BLaER1 (cell line): ENCODE measurements around the gene PLCD1.

Source experiments
- H3K27ac ChIP-seq: shearing (Covaris generic); formaldehyde crosslinking; 2 replicates; pipeline ENCODE4 v1.8.1; 2022
- H3K27me3 ChIP-seq: shearing (Covaris generic); formaldehyde crosslinking; 2 replicates; pipeline ENCODE4 v1.8.1; 2022
- H3K36me3 ChIP-seq: shearing (Covaris generic); formaldehyde crosslinking; 2 replicates; pipeline ENCODE4 v1.8.1; 2022
- H3K4me1 ChIP-seq: shearing (Covaris generic); formaldehyde crosslinking; 2 replicates; pipeline ENCODE4 v1.8.1; 2022
- H3K4me2 ChIP-seq: shearing (Covaris generic); formaldehyde crosslinking; 2 replicates; pipeline ENCODE4 v1.8.1; 2022
- H3K4me3 ChIP-seq: shearing (Covaris generic); formaldehyde crosslinking; 2 replicates; pipeline ENCODE4 v1.8.1; 2022
- H3K9ac ChIP-seq: shearing (Covaris generic); formaldehyde crosslinking; 2 replicates; pipeline ENCODE4 v1.8.1; 2022
- H3K9me3 ChIP-seq: shearing (Covaris generic); formaldehyde crosslinking; 2 replicates; pipeline ENCODE4 v1.8.1; 2022
- H4K20me1 ChIP-seq: shearing (Covaris generic); formaldehyde crosslinking; 2 replicates; pipeline ENCODE4 v1.8.1; 2022
- Cebpa-rat ChIP-seq: shearing (Covaris generic); IDR thresholded peaks from 2 replicates; pipeline ENCODE4 v1.8.1; 2022

Gene PLCD1

GRCh38 chr3:38027466-38028465 is 1.7 kb downstream of the PLCD1 start:
- H3K4me1 ChIP-seq: peaks cover 38% of the 10 kb centered on the region
- no peak overlapping the region for H3K9ac ChIP-seq
- no peaks in the 10 kb centered on the region for H3K36me3 ChIP-seq
- H3K27me3 ChIP-seq: peaks cover 58% of the 10 kb centered on the region
- H4K20me1 ChIP-seq: 0 out of 2 replicates have a peak, but pooled peaks cover 7% of the 10 kb centered on the region
- no peak overlapping the region for H3K4me2 ChIP-seq
- no peak overlapping the region for H3K4me3 ChIP-seq
- no peak overlapping the region for H3K27ac ChIP-seq
- no peaks in the 10 kb centered on the region; the same call in 1 of the 2 replicates for H3K9me3 ChIP-seq
- TF ChIP-seq Cebpa-rat: no peak

- no peaks in the 10 kb centered on the region for H3K36me3 ChIP-seq
- 0 out of 2 replicates have a peak, but pooled peaks cover 7% of the 10 kb centered on the region for H4K20me1 ChIP-seq
- no peak for TF ChIP-seq Cebpa-rat
- H3K4me2 ChIP-seq: no peak overlapping the region
- H3K27ac ChIP-seq: no peak overlapping the region
- H3K4me1 ChIP-seq: peaks cover 34% of the 10 kb centered on the region
- peaks cover 51% of the 10 kb centered on the region for H3K27me3 ChIP-seq
- no peaks in the 10 kb centered on the region; the same call in 1 of the 2 replicates for H3K9me3 ChIP-seq
- no peak overlapping the region for H3K9ac ChIP-seq
- no peak overlapping the region for H3K4me3 ChIP-seq
Observed at GRCh38 chr3:38026856-38027255, 2.6 kb downstream of the PLCD1 start.

- no peak for TF ChIP-seq Cebpa-rat
- peaks cover 13% of the 10 kb centered on the region for H3K27me3 ChIP-seq
- H4K20me1 ChIP-seq: 0 out of 2 replicates have a peak, but pooled peaks cover 6% of the 10 kb centered on the region
- H3K27ac ChIP-seq: no peak overlapping the region
- no peak overlapping the region for H3K9ac ChIP-seq
- H3K9me3 ChIP-seq: no peaks in the 10 kb centered on the region
- peak overlapping the region; percentile 97 for H3K4me2 ChIP-seq
- 0 out of 2 replicates have a peak, but pooled peaks cover 4% of the 10 kb centered on the region for H3K36me3 ChIP-seq
- peak overlapping the region; percentile 71 for H3K4me3 ChIP-seq
- H3K4me1 ChIP-seq: peaks cover 36% of the 10 kb centered on the region
Observed at GRCh38 chr3:38022896-38023709, 6.3 kb downstream of the PLCD1 start.

GRCh38 chr3:38022301-38022700 is 7.1 kb downstream of the PLCD1 start:
- 0 out of 2 replicates have a peak, but pooled peaks cover 4% of the 10 kb centered on the region for H3K36me3 ChIP-seq
- no peaks in the 10 kb centered on the region for H3K9me3 ChIP-seq
- H3K4me3 ChIP-seq: no peak overlapping the region
- H3K27ac ChIP-seq: no peak overlapping the region
- H3K9ac ChIP-seq: no peak overlapping the region
- H4K20me1 ChIP-seq: no peaks in the 10 kb centered on the region
- H3K4me1 ChIP-seq: peaks cover 44% of the 10 kb centered on the region
- peaks cover 5% of the 10 kb centered on the region for H3K27me3 ChIP-seq
- no peak for TF ChIP-seq Cebpa-rat
- no peak overlapping the region for H3K4me2 ChIP-seq

GRCh38 chr3:38021196-38021595 is 8.2 kb downstream of the PLCD1 start:
- H3K27ac ChIP-seq: no peak overlapping the region
- H3K27me3 ChIP-seq: no peaks in the 10 kb centered on the region
- H3K4me1 ChIP-seq: peaks cover 52% of the 10 kb centered on the region
- H3K9ac ChIP-seq: no peak overlapping the region
- H3K36me3 ChIP-seq: peaks cover 11% of the 10 kb centered on the region
- TF ChIP-seq Cebpa-rat: no peak
- no peak overlapping the region for H3K4me3 ChIP-seq
- no peaks in the 10 kb centered on the region for H4K20me1 ChIP-seq
- H3K4me2 ChIP-seq: no peak overlapping the region
- peaks cover 5% of the 10 kb centered on the region for H3K9me3 ChIP-seq

GRCh38 chr3:38020342-38020726 is 9.1 kb downstream of the PLCD1 start:
- H3K9ac ChIP-seq: no peak overlapping the region
- peaks cover 19% of the 10 kb centered on the region for H3K36me3 ChIP-seq
- no peaks in the 10 kb centered on the region for H4K20me1 ChIP-seq
- no peak overlapping the region for H3K4me2 ChIP-seq
- H3K4me1 ChIP-seq: peaks cover 44% of the 10 kb centered on the region
- no peak overlapping the region for H3K27ac ChIP-seq
- TF ChIP-seq Cebpa-rat: no peak
- H3K4me3 ChIP-seq: no peak overlapping the region
- H3K27me3 ChIP-seq: no peaks in the 10 kb centered on the region
- H3K9me3 ChIP-seq: peaks cover 10% of the 10 kb centered on the region

GRCh38 chr3:38019658-38020341 is 9.6 kb downstream of the PLCD1 start:
- Histone ChIP-seq H3K9ac (no peak overlapping the region), H4K20me1 (no peaks in the 10 kb centered on the region), H3K27me3 (no peaks in the 10 kb centered on the region), H3K9me3 (peaks cover 10% of the 10 kb centered on the region), H3K4me1 (peaks cover 41% of the 10 kb centered on the region), H3K4me2 (no peak overlapping the region), H3K27ac (no peak overlapping the region), H3K36me3 (peaks cover 19% of the 10 kb centered on the region), H3K4me3 (no peak overlapping the region)
- TF ChIP-seq Cebpa-rat: no peak

- Histone ChIP-seq H4K20me1 (no peaks in the 10 kb centered on the region), H3K36me3 (peaks cover 19% of the 10 kb centered on the region), H3K27ac (peak overlapping the region; percentile 73), H3K27me3 (no peaks in the 10 kb centered on the region), H3K9ac (peak overlapping the region; percentile 58), H3K4me1 (peaks cover 37% of the 10 kb centered on the region), H3K4me3 (no peak overlapping the region), H3K9me3 (peaks cover 10% of the 10 kb centered on the region), H3K4me2 (peak overlapping the region; percentile 79)
- TF ChIP-seq Cebpa-rat: no peak
Observed at GRCh38 chr3:38018296-38019266, 10.9 kb downstream of the PLCD1 start.
